GM12878 (cell line): ENCODE data around the gene PFKP. TPM values are rescaled to one million over a fixed set of nuclear protein-coding genes. Genes with fewer than 3 reads are reported as not detected.

Experiments used
- ATAC-seq: fragments of 200-7000 bp; cut with Tn5 transposase; 3 replicates; pipeline ENCODE4 v1.9.1; 2020; ENCODE audit warnings: mild to moderate bottlenecking, moderate library complexity
- BruUV-seq: library from RNA; stranded (reverse); fragments of 400-500 nt; replicated peaks from 2 replicates; lab custom pipeline; 2021; lab: Mats Ljungman, UMichigan
- CTCF ChIA-PET: fragments of 300-600 bp; sonication (Branson Sonifier 250); formaldehyde crosslinking; extraction: SDS; loops from one replicate; lab custom pipeline; 2021; ENCODE audit warnings: inconsistent platforms; lab: Yijun Ruan, JAX
- POLR2A ChIA-PET: fragments of 350-600 bp; formaldehyde crosslinking; extraction: SDS; loops from one replicate; lab custom pipeline; 2021; ENCODE audit warnings: inconsistent platforms; lab: Charles Lee
- RAD21 ChIA-PET: fragments of 300-600 bp; sonication (Branson Sonifier 250); formaldehyde crosslinking; loops from one replicate; lab custom pipeline; 2023; ENCODE audit warnings: antibody characterized with exemption; ENCODE audit not compliant: unreplicated experiment; lab: Charles Lee
- SMC1A ChIA-PET: fragments of 300-600 bp; sonication (Branson Sonifier 250); formaldehyde crosslinking; loops from one replicate; lab custom pipeline; 2023; ENCODE audit not compliant: unreplicated experiment, uncharacterized antibody; lab: Charles Lee
- DNase-seq: peaks from one replicate; pipeline ENCODE4 v3.0.0-alpha.2; 2011; ENCODE audit warnings: low read depth, low spot score
- FAIRE-seq: peaks from 3 replicates; lab custom pipeline; 2011; peaks lifted over from hg19 to GRCh38; lab: Jason Lieb, UNC
- H2AFZ ChIP-seq: 2 replicates; pipeline ENCODE4 v1.6.0; 2011; ENCODE audit warnings: low read depth, low read length, control low read depth; ENCODE audit not compliant: control insufficient read depth
- H3K27ac ChIP-seq: 2 replicates; pipeline ENCODE4 v1.5.1; 2011; ENCODE audit warnings: control low read depth; ENCODE audit not compliant: control insufficient read depth, insufficient read depth
- H3K27me3 ChIP-seq, 2 experiments: replicated peaks in 1 of 2; 2 replicates each; pipeline versions ENCODE4 v1.6.0 to v1.6.1; 2011; ENCODE audit warnings: low read length in 1 of 2; ENCODE audit not compliant: control insufficient read depth in 2 of 2, insufficient read depth in 2 of 2
- H3K36me3 ChIP-seq, 2 experiments: 2 replicates each; pipeline ENCODE4 v1.5.1; 2011; ENCODE audit warnings: low read length in 1 of 2; ENCODE audit not compliant: control insufficient read depth in 2 of 2, insufficient read depth in 2 of 2
- H3K4me1 ChIP-seq: 2 replicates; pipeline ENCODE4 v1.6.1; 2011; ENCODE audit warnings: mild to moderate bottlenecking, low read length, moderate library complexity, mixed read lengths; ENCODE audit not compliant: control insufficient read depth, insufficient read depth
- H3K4me2 ChIP-seq: 2 replicates; pipeline ENCODE4 v1.6.0; 2011; ENCODE audit warnings: control low read depth; ENCODE audit not compliant: control insufficient read depth, insufficient read depth
- H3K4me3 ChIP-seq: fragments of 200-600 bp; sonication (generic); 2 replicates; pipeline ENCODE4 v1.5.1; 2016
- H3K79me2 ChIP-seq: 2 replicates; pipeline ENCODE4 v1.6.0; 2011; ENCODE audit warnings: low read length; ENCODE audit not compliant: control insufficient read depth, insufficient read depth
- H3K9ac ChIP-seq: 2 replicates; pipeline ENCODE4 v1.8.0; 2011; ENCODE audit warnings: low read length, control low read depth, mixed read lengths; ENCODE audit not compliant: control insufficient read depth, insufficient read depth
- H3K9me3 ChIP-seq: replicated peaks from 3 replicates; pipeline ENCODE4 v1.5.1; 2011; ENCODE audit warnings: mild to moderate bottlenecking, low read length; ENCODE audit not compliant: control insufficient read depth, insufficient read depth
- H4K20me1 ChIP-seq: 2 replicates; pipeline ENCODE4 v1.6.0; 2011; ENCODE audit not compliant: control insufficient read depth, insufficient read depth
- BACH1 ChIP-seq: fragments of 450-650 bp; IDR thresholded peaks from 2 replicates; pipeline ENCODE4 v1.6.1; 2017; ENCODE audit warnings: mild to moderate bottlenecking, borderline replicate concordance
- BHLHE40 ChIP-seq, 2 experiments: fragments of 450-650 bp in 1 of 2; IDR thresholded peaks; 2 replicates each; pipeline ENCODE4 v1.6.1; 2011 to 2017; ENCODE audit warnings: low read depth in 2 of 2, borderline replicate concordance in 1 of 2, improper control_type of control experiment in 1 of 2, low read length in 1 of 2, mild to moderate bottlenecking in 1 of 2
- CREB1 ChIP-seq: IDR thresholded peaks from 2 replicates; pipeline ENCODE4 v1.6.1; 2012; ENCODE audit warnings: low read depth, mild to moderate bottlenecking, inconsistent platforms
- CREM ChIP-seq: IDR thresholded peaks from 2 replicates; pipeline ENCODE4 v1.6.1; 2014; ENCODE audit warnings: antibody characterized with exemption, low read depth
- EED ChIP-seq: sonication (generic); IDR thresholded peaks from 2 replicates; pipeline ENCODE4 v1.6.1; 2016; ENCODE audit warnings: antibody characterized with exemption, low read depth
- EGR1 ChIP-seq, 2 experiments: IDR thresholded peaks; 1 replicate in 1 of 2; 2 replicates in 1 of 2; pipeline ENCODE4 v1.6.1; 2011 to 2012; ENCODE audit warnings: low read depth in 2 of 2, low read length in 2 of 2, borderline replicate concordance in 1 of 2, mild to moderate bottlenecking in 1 of 2, moderate library complexity in 1 of 2
- ESRRA ChIP-seq: IDR thresholded peaks from 2 replicates; pipeline ENCODE4 v1.6.1; 2012; ENCODE audit warnings: mild to moderate bottlenecking, low read length, improper control_type of control experiment
- LARP7 ChIP-seq: fragments of 450-650 bp; IDR thresholded peaks from 2 replicates; pipeline ENCODE4 v1.6.1; 2017; ENCODE audit warnings: mild to moderate bottlenecking
- MAX ChIP-seq: IDR thresholded peaks from 2 replicates; pipeline ENCODE4 v1.6.1; 2012; ENCODE audit warnings: low read depth, low read length, improper control_type of control experiment
- MEF2A ChIP-seq: IDR thresholded peaks from 2 replicates; pipeline ENCODE4 v1.6.1; 2011; ENCODE audit warnings: low read depth, mild to moderate bottlenecking, low read length, moderate library complexity; ENCODE audit not compliant: insufficient read depth
- MTA2 ChIP-seq: fragments of 450-650 bp; IDR thresholded peaks from 2 replicates; pipeline ENCODE4 v1.6.1; 2016; ENCODE audit warnings: low read depth, mild to moderate bottlenecking, moderate library complexity
- MYC ChIP-seq: IDR thresholded peaks from 2 replicates; pipeline ENCODE4 v1.6.1; 2011; ENCODE audit warnings: mild to moderate bottlenecking, low read length, moderate library complexity, inconsistent platforms; ENCODE audit not compliant: insufficient read depth, insufficient replicate concordance, insufficient read length, severe bottlenecking
- NKRF ChIP-seq: fragments of 450-650 bp; conservative IDR thresholded peaks from 2 replicates; pipeline ENCODE4 v1.6.1; 2017; ENCODE audit warnings: mild to moderate bottlenecking, moderate library complexity
- POLR2AphosphoS5 ChIP-seq: IDR thresholded peaks from 2 replicates; pipeline ENCODE4 v1.6.1; 2011; ENCODE audit warnings: mild to moderate bottlenecking, low read length, inconsistent platforms
- RAD21 ChIP-seq: IDR thresholded peaks from 2 replicates; pipeline ENCODE4 v1.6.1; 2011; ENCODE audit warnings: mild to moderate bottlenecking, low read depth, low read length, moderate library complexity; ENCODE audit not compliant: insufficient read depth
- SIN3A ChIP-seq: IDR thresholded peaks from 2 replicates; pipeline ENCODE4 v1.6.1; 2012; ENCODE audit warnings: low read depth, low read length, improper control_type of control experiment
- SRF ChIP-seq, 2 experiments: IDR thresholded peaks; 2 replicates each; pipeline ENCODE4 v1.6.1; 2011; ENCODE audit warnings: low read depth in 2 of 2, low read length in 2 of 2, mild to moderate bottlenecking in 1 of 2, moderate library complexity in 1 of 2
- TCF3 ChIP-seq: IDR thresholded peaks from 2 replicates; pipeline ENCODE4 v1.6.1; 2012; ENCODE audit warnings: low read depth, mild to moderate bottlenecking, low read length, borderline replicate concordance; ENCODE audit not compliant: insufficient read depth
- YY1 ChIP-seq: IDR thresholded peaks from 2 replicates; pipeline ENCODE4 v1.6.1; 2011; ENCODE audit warnings: low read depth, mild to moderate bottlenecking, low read length
- WGBS: methylation state at CpG from one replicate; pipeline ENCODE4 v1.1.6; 2016; ENCODE audit warnings: low lambda C conversion rate; ENCODE audit not compliant: insufficient replicate concordance, insufficient coverage; ENCODE audit errors: missing lambda C conversion rate; 5-methylcytosine and 5-hydroxymethylcytosine counted together
- in situ Hi-C: fragments of 300-500 bp; cut with MboI; formaldehyde crosslinking; loops from 9 replicates; pipeline ENCODE4 v1.14.3; 2018; ENCODE audit warnings: mixed read lengths
- intact Hi-C: fragments of 100-400 bp; cut with micrococcal nuclease; formaldehyde crosslinking; loops from one replicate; pipeline ENCODE4 v1.14.2; 2022; ENCODE audit not compliant: unreplicated experiment
- polyA plus RNA-seq, 11 experiments: library from polyadenylated mRNA; depleted of rRNA in 4 of 11; unstranded in 6 of 11; stranded (reverse) in 5 of 11; fragments of >200 nt; fragmentation: Nextera tagmentation in 4 of 11; fragmentation: Illumina TruSeq in 1 of 11; extraction: Ambion mirVana in 4 of 11; extraction: Trizol in 1 of 11; gene quantifications; 1 replicate in 1 of 11; 2 replicates in 10 of 11; pipeline versions ENCODE4 v1.2.1 to v1.2.3, GENCODE V29; 2011 to 2016; ENCODE audit warnings: inconsistent platforms in 2 of 11, missing spikeins in 2 of 11, low read depth in 1 of 11
- total RNA-seq, 4 experiments: library from RNA; depleted of rRNA in 3 of 4; stranded (reverse); fragments of >200 nt in 3 of 4; fragmentation: Illumina TruSeq in 1 of 4; extraction: Trizol in 1 of 4; gene quantifications; 2 replicates each; pipeline versions ENCODE4 v1.2.1 to v1.2.3, GENCODE V29; 2013 to 2021

The PFKP gene
- total and polyA plus RNA-seq, 10 of the 15 experiments (the other 5 are each of a cell fraction or from before 2014, with no cell fraction given), result 27.0 to 145 (median 95.7) TPM

- Histone ChIP-seq H3K9ac (peak overlapping the region; percentile 90), H2AFZ (peak overlapping the region; percentile 78), H3K4me2 (peak overlapping the region; percentile 59; the same call in 1 of the 2 replicates), H3K36me3 (peaks cover 2 to 20% of the 10 kb centered on the region in 2 experiments), H3K27me3 (no peaks in the 10 kb centered on the region; a peak in 1 of 4 replicates), H3K4me1 (peaks cover 12% of the 10 kb centered on the region), H3K9me3 (no peaks in the 10 kb centered on the region), H4K20me1 (peaks cover 17% of the 10 kb centered on the region), H3K4me3 (peak overlapping the region; percentile 100), H3K79me2 (peaks cover 60% of the 10 kb centered on the region), H3K27ac (peak overlapping the region; percentile 85)
- POLR2A ChIA-PET, result interaction anchor here (1.0 kb wide), 1 partner anchor 104 kb away, joined by 4 read pairs; the partner anchor contains the start of gene PITRM1
- FAIRE-seq, result no peak
- CTCF ChIA-PET, result interaction anchor here (0.6 to 0.9 kb wide), 2 partner anchors 25 to 129 kb away, joined by 3 read pairs; no protein-coding TSS in a partner anchor
- no TSS peak for BruUV-seq
- no peak for DNase-seq
- SMC1A ChIA-PET, result no interaction called here
- under 1% methylated on average over 85 of the region's 86 CpGs for WGBS
- RAD21 ChIA-PET, result interaction anchor here (1.0 kb wide), 1 partner anchor 20 kb away, joined by 3 read pairs; no protein-coding TSS in a partner anchor
- intact Hi-C loops (no loop called here), in situ Hi-C loops (no loop called here)
- peak; percentile 67 for ATAC-seq
- TF ChIP-seq SIN3A (peak; percentile 25; the same call in 1 of the 2 replicates), ESRRA (peak; percentile 86; the same call in 1 of the 2 replicates), EGR1 (IDR thresholded peaks at IDR 0.05; ENCODE audit: borderline replicate concordance in 1 of 2, low read depth in 2 of 2, low read length in 2 of 2) (peak in 1 of 2 experiments; percentile 60; a peak in 1 of 3 replicates), EED (peak; percentile 30; the same call in 1 of the 2 replicates), RAD21 (0 out of 2 replicates have a peak, but pooled peaks have one; percentile 9), POLR2AphosphoS5 (no peak), SRF (IDR thresholded peaks at IDR 0.05; ENCODE audit: low read depth in 2 of 2, low read length in 2 of 2) (no peak), CREM (no peak), BHLHE40 (IDR thresholded peaks at IDR 0.05; ENCODE audit: borderline replicate concordance in 1 of 2, low read depth in 2 of 2, low read length in 1 of 2) (peak; percentile 74 to 83), BACH1 (0 out of 2 replicates have a peak, but pooled peaks have one; percentile 21), MTA2 (no peak), YY1 (peak; percentile 85), MEF2A (no peak), CREB1 (peak; percentile 52), TCF3 (0 out of 2 replicates have a peak, but pooled peaks have one; percentile 13), NKRF (0 out of 2 replicates have a peak, but pooled peaks have one; percentile 61), MAX (peak; percentile 29; the same call in 1 of the 2 replicates), MYC (peak; percentile 26), LARP7 (peak; percentile 14; the same call in 1 of the 2 replicates)
Observed at GRCh38 chr10:3068201-3068967, 1.0 kb downstream of the PFKP start.
